ENCODE measurements around the gene OR4C11.

OR4C11 gene, protein sequence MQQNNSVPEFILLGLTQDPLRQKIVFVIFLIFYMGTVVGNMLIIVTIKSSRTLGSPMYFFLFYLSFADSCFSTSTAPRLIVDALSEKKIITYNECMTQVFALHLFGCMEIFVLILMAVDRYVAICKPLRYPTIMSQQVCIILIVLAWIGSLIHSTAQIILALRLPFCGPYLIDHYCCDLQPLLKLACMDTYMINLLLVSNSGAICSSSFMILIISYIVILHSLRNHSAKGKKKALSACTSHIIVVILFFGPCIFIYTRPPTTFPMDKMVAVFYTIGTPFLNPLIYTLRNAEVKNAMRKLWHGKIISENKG

DNA sequence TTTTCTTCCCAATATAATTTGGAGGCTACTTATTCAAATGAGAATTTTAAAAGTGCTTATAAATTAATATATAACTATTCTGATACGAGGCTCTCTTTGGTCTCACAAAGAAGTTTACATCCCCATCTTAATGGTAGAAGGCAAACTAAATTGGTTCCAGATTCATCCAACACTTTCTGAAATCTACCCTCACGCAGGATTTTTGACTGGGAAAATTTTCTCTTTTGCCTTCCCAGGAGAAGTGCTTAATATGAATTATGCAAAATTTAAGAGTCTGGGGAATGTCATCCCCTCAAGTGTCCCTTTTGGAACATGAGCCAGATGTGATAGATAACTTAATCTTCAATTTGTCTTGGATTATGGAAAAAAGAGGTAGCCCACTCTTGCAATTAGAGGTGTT is at the start of gene OR4C11:
Gene OR4C11 (minus strand): TSS at position 101 of the 400 bp plus-strand sequence. CDS start 3,272 bp downstream, outside the sequence.
- DNase-seq: no peak

DNA sequence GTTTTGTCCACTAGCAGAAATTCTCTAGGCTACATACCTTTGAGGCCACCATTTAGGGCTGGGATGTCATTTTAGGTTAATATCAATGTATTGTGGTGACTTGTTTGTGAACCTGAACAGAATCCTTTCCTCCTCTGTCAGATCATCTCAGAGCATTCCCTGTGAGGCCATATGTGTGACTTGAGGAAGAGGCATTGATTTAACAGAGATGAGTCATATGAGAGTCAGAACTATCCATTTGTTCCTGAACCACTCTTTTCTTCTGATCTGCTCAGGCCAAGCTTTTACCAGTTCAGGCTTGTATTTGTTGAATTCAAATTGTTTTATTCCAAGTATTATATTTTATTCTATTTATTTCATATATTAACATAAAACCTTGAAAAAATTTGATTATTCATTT is 47.7 kb upstream of the OR4C11 start:
- no peak for DNase-seq

DNA sequence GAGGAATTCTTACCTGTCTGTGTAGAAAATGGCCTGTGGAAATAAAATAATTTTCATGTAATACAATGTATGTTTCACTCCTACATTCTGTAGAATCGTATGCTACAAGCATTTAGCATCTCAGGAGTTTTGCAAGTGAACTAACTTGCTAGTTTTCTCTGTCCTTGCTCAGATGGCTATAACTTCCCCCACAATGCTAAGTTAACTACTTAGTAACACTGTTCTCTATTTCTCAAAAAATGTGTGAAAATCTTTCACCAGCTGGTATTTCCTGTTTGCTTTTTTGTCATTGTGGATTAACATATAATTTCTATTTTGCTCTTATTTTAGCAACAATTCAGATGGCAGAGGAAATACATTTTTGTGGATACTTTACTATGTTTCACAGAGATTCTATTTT is 45.1 kb upstream of the OR4C11 start:
- no peak for DNase-seq

DNA sequence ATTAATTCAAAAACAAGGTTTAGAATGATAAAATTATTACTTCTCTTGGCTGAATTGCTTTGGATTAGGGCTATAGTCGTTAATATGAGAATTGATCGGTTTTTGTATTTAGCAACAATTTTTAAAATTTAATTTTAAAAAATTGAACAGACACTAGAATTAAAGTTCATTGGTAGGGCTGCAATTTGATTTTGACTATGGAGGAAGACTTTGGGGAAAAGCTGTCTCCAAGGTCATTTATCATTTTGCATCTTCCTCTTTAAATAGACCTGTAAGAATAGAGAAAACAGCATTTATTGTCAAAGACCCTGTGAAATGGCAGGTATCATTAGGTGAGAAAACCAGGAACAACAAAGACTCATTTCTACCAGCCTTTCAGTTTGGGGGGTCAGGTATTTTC is 40.6 kb upstream of the OR4C11 start, which contains the start of gene OR4S2:
Gene OR4S2 (plus strand): TSS at position 301 of the 400 bp plus-strand sequence. CDS start 2,577 bp downstream, outside the sequence.
- DNase-seq: no peak

DNA sequence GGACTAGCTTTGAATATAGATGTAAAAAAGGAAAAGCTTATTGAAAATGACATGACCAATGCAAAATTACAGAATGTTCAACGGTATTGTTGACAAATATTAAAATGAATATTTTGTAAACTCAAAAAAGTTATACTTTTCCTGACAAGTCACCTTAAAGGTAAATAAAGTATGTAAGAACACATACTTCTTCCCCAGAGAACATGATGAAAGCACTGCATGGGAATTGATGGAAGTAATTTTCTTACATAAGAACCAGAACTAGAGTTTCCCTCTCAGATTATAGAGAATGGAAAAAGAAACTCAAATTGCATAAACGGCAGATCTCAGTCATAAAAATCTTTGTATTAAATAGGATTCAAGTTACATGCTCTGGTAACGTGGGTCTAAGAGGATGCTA is 27.4 kb upstream of the OR4C11 start, which contains the start of gene OR4P4:
Gene OR4P4 (plus strand): TSS at position 301 of the 400 bp plus-strand sequence.
- no peak for DNase-seq

DNA sequence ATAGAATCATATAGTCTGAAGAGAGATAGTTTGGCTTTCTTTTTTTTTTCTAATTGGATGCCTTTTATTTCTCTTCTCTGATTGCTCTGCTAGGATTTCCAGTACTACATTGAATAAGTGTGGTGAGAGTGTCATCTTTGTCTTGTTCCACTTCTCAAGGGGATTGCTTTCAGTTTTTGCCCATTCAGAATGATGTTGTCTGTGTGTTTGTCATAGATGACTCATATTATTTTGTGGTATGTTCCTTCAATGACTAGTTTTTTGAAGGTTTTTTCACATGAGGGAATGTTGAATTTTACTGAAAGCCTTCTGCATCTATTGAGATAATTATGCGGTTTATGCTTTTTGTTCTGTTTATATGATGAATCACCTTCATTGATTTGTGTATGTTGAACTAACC is 17.1 kb upstream of the OR4C11 start:
- DNase-seq: no peak

DNA sequence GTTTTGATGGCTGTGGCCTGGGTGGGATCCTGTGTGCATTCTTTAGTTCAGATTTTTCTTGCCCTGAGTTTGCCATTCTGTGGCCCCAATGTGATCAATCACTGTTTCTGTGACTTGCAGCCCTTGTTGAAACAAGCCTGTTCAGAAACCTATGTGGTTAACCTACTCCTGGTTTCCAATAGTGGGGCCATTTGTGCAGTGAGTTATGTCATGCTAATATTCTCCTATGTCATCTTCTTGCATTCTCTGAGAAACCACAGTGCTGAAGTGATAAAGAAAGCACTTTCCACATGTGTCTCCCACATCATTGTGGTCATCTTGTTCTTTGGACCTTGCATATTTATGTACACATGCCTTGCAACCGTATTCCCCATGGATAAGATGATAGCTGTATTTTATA is 34.9 kb downstream of the OR4C11 start:
- DNase-seq: no peak

DNA sequence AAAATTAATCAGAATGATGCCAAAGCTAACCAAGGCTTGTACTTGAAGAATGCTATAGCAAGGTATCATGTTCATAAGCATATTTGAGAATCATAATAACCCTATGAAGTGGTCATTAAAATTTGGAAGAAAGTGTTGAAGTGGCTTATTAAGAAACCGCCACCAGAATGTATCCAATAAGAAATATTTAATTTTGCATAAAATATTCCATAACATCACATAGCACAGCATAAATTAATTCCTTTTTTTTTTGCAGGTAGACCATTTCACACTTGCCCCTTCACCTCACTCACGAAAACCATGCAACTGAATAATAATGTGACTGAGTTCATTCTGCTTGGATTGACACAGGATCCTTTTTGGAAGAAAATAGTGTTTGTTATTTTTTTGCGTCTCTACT is 35.6 kb downstream of the OR4C11 start, which contains the start of gene OR4C16:
Gene OR4C16 (plus strand): TSS at position 301 of the 400 bp plus-strand sequence. CDS start 0 bp downstream, at position 301.
- no peak for DNase-seq

DNA sequence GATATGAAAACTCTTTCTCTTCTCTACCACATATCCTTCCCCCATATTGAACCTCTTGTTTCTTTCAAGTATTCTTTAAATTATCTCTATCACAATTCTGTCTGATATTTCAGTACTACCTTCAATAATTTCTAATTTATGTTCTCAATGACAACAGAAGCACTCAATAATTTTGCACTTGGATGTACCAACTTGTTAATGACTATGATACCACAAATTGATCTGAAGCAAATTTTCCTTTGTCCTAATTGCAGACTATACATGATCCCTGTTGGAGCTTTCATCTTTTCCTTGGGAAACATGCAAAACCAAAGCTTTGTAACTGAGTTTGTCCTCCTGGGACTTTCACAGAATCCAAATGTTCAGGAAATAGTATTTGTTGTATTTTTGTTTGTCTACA is 53.3 kb downstream of the OR4C11 start, which contains the start of gene OR4C15:
Gene OR4C15 (plus strand): TSS at position 301 of the 400 bp plus-strand sequence. CDS start 0 bp downstream, at position 301.
- DNase-seq: no peak

Data from activated CD4-positive, alpha-beta T cell treated with anti-CD3 and anti-CD28 coated beads, Interleukin-2, amount 50 U/mL, for 4 hours (primary cell).